ACC112 (cell line): Measurements from ENCODE around the gene WFS1.

Experiments used
- H2AFZ ChIP-seq: fragments of 200-600 bp; sonication (generic); one replicate; pipeline ENCODE4 v1.6.0; 2017; ENCODE audit warnings: antibody characterized with exemption, low read length; ENCODE audit not compliant: unreplicated experiment
- H3K27ac ChIP-seq: fragments of 200-600 bp; sonication (generic); 2 replicates; pipeline ENCODE4 v1.5.1; 2014; ENCODE audit warnings: low read depth, mild to moderate bottlenecking, antibody characterized with exemption, low read length, moderate library complexity
- H3K27me3 ChIP-seq: fragments of 200-600 bp; sonication (generic); 2 replicates; pipeline ENCODE4 v1.6.1; 2014; ENCODE audit warnings: mild to moderate bottlenecking, antibody characterized with exemption, low read length, moderate library complexity, mixed read lengths; ENCODE audit not compliant: insufficient read depth
- H3K36me3 ChIP-seq: fragments of 200-600 bp; sonication (generic); 2 replicates; pipeline ENCODE4 v1.6.1; 2016; ENCODE audit warnings: mild to moderate bottlenecking, antibody characterized with exemption, low read length, moderate library complexity, mixed read lengths; ENCODE audit not compliant: insufficient read depth
- H3K4me1 ChIP-seq: fragments of 200-600 bp; sonication (generic); one replicate; pipeline ENCODE4 v1.6.1; 2016; ENCODE audit warnings: low read length, mixed read lengths; ENCODE audit not compliant: insufficient read depth, unreplicated experiment, control insufficient read depth
- H3K4me3 ChIP-seq: fragments of 200-600 bp; sonication (generic); 2 replicates; pipeline ENCODE4 v1.5.1; 2014; ENCODE audit warnings: mild to moderate bottlenecking, low read depth, low read length
- H3K79me2 ChIP-seq: fragments of 200-600 bp; sonication (generic); one replicate; pipeline ENCODE4 v1.6.0; 2016; ENCODE audit warnings: low read length; ENCODE audit not compliant: control insufficient read depth, unreplicated experiment, insufficient read depth

WFS1 gene

DNA sequence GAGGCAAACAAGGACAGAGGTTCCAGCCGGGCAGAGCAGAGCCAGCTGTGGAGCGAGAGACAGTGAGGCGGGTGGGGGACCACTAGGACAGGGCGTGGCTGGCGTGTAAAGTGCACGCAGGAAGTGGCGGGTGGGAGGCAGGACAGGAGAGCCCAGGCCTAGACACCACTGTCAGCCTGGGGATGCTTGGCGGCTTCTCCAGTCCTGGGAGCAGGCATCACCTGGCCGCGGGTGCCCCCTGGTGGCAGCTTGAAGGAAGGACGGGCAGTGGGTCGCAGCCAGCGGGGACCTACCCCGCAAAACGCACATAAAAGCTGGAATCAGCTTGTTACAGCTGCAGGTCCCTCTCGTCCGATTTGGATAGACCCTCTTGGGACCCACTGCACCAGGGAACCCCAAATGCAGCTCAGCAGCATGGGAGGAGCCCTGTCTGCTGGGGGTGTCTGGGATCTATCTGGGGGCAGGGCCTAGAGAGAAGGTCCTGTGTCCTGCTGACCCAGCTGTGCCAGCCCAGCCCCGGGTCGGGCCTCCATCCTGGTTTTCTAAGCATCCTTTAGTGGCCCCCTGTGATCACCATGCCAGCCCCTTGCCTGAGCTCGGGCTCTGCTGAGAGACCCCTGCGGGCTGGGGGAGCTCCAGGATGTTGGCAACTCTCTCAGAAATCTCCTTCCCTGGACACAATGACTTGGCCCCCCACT is 57.7 kb downstream of the WFS1 start:
- no peaks in the 10 kb centered on the region for H3K4me1 ChIP-seq
- no peaks in the 10 kb centered on the region for H3K79me2 ChIP-seq
- no peaks in the 10 kb centered on the region for H3K36me3 ChIP-seq
- no peak overlapping the region for H3K4me3 ChIP-seq
- no peak overlapping the region for H3K27ac ChIP-seq
- no peak overlapping the region for H2AFZ ChIP-seq
- peaks cover 30% of the 10 kb centered on the region for H3K27me3 ChIP-seq

DNA sequence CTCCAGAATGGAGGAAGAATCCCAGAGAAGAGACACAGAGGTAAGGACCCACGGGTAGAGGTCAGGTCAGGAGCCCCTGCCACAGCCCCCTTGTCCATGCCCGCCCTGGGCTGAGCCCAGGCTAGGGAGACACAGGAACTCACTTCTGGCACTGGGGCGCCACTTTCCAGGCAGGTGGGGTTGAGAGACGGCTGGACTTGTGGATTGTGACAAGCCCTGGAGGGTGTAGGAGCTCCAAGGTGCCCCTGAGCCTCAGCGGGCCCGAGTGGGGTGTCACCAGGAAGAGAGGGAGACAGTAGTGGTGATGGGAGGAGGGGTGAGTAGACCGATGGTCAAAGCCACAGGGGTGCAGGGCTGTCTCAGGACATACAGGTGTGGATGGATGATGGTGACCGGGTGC is 58.9 kb downstream of the WFS1 start:
- Histone ChIP-seq H3K27me3 (peaks cover 29% of the 10 kb centered on the region; the same call in 1 of the 2 replicates), H3K4me3 (no peak overlapping the region), H3K36me3 (no peaks in the 10 kb centered on the region), H3K27ac (no peak overlapping the region), H3K4me1 (no peaks in the 10 kb centered on the region), H3K79me2 (no peaks in the 10 kb centered on the region), H2AFZ (no peak overlapping the region)

DNA sequence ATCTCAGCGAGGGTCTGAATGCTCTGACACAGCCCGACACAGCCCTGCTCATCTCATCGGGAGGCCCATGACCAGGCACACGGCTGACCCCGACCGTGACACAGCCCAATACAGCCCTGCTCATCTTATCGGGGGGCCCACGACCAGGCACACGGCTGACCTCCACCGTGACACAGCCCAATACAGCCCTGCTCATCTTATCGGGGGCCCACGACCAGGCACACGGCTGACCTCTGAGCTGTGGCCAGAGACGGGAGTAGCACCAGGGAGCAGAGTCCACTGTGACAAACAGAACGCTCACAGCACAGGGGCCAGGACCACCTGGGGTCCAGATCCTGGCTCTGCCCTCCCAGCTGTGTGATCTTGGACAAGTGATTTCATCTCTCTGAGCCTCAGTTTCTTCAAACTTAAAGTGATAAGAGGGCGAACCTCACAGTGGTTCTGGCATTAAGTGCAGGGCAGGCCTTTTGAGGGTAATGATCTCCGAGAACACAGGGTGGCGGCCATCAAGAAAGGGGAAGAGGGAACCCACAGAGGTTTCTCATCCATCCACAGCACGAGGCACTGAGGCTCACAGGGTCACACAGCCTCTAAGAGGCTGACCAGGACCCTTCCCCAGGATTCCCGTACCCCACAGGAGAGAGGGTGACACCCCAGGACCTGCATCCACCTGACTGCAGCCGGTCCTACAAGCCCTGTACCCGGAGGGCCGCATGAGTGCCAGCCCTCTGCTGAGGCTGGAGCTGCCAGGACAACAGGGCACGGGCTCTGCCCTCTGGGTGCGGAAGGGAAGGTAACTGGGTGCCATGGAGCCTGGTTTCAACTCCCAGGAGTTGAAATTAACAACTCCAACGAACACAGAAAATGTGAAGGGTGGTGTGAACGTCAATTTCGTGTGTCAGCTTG is 60.1 kb downstream of the WFS1 start:
- Histone ChIP-seq H2AFZ (no peak overlapping the region), H3K79me2 (no peaks in the 10 kb centered on the region), H3K4me3 (no peak overlapping the region), H3K4me1 (no peaks in the 10 kb centered on the region), H3K27me3 (peaks cover 36% of the 10 kb centered on the region; the same call in 1 of the 2 replicates), H3K36me3 (no peaks in the 10 kb centered on the region), H3K27ac (no peak overlapping the region)

DNA sequence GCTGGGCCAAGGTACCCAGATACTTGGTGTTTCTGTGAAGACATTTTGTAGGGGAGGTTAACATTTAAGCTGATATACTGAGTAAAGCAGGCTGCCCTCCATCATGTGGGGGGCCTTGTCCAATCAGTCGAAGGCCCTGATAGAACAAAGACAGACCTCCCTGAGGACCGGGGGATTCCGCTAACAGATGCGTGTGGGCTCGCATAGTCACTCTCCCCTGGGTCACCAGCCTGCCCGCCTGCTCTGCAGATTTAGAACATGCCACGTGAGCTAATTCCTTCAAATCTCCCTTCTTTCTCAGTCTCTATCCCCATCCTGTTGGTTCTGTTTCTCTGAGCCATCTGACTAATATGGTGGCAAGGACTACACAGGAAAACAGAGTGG is 60.7 kb downstream of the WFS1 start:
- Histone ChIP-seq H3K79me2 (no peaks in the 10 kb centered on the region), H3K36me3 (no peaks in the 10 kb centered on the region), H3K4me3 (no peak overlapping the region), H3K27me3 (peaks cover 38% of the 10 kb centered on the region), H3K4me1 (no peaks in the 10 kb centered on the region), H2AFZ (no peak overlapping the region), H3K27ac (no peak overlapping the region)

DNA sequence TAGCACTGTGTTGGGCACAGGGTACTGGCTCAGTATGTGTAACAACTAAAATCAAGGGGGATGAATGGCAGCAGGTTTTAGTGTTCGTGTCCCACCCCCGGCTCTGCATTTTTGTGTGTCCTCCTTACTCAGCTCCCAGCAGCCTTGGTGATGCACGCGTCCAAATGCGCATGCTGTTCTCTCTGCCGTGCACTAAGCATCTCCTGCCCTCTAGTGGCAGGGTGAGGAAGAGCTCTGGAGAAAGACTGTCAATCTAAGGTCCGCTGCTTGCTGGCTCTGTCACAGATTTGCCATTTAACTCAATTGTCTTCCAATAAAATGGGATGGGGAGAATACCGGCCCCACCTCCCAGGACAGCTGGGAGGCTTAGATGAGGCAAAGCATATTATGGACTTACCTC is 61.4 kb downstream of the WFS1 start:
- no peaks in the 10 kb centered on the region for H3K36me3 ChIP-seq
- H3K27ac ChIP-seq, result no peak overlapping the region
- H3K79me2 ChIP-seq, result no peaks in the 10 kb centered on the region
- H3K27me3 ChIP-seq, result peaks cover 44% of the 10 kb centered on the region
- no peaks in the 10 kb centered on the region for H3K4me1 ChIP-seq
- no peak overlapping the region for H3K4me3 ChIP-seq
- no peak overlapping the region for H2AFZ ChIP-seq

DNA sequence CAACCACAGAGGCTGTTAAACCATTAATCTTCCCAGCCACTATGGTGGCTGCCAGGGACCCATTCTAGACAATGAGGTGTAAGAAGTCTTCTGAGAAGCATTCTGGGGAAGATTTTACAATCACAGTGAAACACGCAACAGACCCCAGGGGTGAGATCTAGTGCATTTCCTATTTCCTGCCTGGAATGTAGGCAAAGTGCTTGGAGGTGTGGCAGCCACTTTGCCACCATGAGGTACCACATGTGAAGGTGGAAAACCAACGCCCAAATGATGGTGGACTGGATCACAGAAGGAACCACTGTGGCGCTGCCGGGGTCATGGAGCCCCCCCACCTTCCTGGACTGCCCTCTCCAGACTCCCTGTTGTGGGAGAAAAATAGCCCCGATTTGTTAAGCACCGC is 61.8 kb downstream of the WFS1 start:
- no peak overlapping the region for H3K27ac ChIP-seq
- no peaks in the 10 kb centered on the region for H3K36me3 ChIP-seq
- H2AFZ ChIP-seq, result no peak overlapping the region
- no peaks in the 10 kb centered on the region for H3K79me2 ChIP-seq
- H3K4me1 ChIP-seq, result no peaks in the 10 kb centered on the region
- H3K4me3 ChIP-seq, result no peak overlapping the region
- peaks cover 47% of the 10 kb centered on the region for H3K27me3 ChIP-seq

DNA sequence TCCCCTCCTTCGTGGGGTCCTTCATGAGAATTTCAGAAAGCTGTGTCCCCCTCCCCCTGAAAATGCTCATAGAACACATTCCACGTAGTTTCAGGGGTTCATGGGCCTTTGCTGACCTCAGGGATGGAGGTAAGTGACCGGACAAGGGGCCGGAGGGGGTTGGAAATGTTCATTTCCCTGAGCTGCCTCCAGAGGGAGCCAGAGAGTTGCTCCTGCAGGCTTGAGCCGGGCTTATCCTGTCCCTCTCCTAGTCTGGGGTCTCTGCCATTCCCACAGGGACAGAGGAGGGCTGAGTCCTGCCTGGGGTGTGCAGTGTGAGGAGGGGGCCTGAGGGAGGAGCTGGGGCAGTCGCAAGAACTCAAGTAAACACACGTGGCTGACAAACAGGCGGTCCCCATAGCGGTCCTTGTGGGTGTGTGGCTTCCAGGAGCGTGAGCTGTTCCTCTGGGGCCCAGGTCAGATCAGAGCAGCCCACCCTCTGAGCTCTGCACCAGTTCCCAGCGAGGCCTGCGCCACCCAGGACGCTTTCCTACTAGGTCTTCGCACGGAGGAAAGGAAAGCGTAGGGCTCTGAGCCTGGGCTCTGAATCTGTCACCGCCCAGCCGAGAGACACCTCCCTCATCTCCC is 62.5 kb downstream of the WFS1 start:
- Histone ChIP-seq H2AFZ (no peak overlapping the region), H3K36me3 (no peaks in the 10 kb centered on the region), H3K4me1 (no peaks in the 10 kb centered on the region), H3K79me2 (no peaks in the 10 kb centered on the region), H3K4me3 (no peak overlapping the region), H3K27ac (no peak overlapping the region), H3K27me3 (peaks cover 48% of the 10 kb centered on the region)

DNA sequence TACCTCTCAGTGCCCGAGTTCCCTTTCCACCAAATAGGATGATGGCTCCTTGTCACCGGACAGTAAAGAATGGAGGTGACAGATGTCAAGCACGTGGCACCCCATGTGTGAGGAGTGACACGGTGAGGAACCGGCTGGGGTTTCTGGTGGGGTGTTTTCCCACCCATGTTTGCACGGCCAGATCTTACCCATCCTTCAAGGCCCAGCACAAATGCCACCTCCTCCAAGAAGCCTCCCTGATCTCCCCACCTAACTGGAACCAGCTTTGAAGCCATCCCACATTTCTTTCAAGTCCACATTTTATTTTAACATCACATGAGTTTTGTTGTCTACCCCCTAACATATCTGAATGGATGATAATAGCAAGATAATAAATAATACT is 63.0 kb downstream of the WFS1 start:
- no peak overlapping the region for H3K4me3 ChIP-seq
- H3K79me2 ChIP-seq, result no peaks in the 10 kb centered on the region
- H3K4me1 ChIP-seq, result peaks cover 2% of the 10 kb centered on the region
- peaks cover 51% of the 10 kb centered on the region for H3K27me3 ChIP-seq
- no peaks in the 10 kb centered on the region for H3K36me3 ChIP-seq
- no peak overlapping the region for H3K27ac ChIP-seq
- no peak overlapping the region for H2AFZ ChIP-seq

DNA sequence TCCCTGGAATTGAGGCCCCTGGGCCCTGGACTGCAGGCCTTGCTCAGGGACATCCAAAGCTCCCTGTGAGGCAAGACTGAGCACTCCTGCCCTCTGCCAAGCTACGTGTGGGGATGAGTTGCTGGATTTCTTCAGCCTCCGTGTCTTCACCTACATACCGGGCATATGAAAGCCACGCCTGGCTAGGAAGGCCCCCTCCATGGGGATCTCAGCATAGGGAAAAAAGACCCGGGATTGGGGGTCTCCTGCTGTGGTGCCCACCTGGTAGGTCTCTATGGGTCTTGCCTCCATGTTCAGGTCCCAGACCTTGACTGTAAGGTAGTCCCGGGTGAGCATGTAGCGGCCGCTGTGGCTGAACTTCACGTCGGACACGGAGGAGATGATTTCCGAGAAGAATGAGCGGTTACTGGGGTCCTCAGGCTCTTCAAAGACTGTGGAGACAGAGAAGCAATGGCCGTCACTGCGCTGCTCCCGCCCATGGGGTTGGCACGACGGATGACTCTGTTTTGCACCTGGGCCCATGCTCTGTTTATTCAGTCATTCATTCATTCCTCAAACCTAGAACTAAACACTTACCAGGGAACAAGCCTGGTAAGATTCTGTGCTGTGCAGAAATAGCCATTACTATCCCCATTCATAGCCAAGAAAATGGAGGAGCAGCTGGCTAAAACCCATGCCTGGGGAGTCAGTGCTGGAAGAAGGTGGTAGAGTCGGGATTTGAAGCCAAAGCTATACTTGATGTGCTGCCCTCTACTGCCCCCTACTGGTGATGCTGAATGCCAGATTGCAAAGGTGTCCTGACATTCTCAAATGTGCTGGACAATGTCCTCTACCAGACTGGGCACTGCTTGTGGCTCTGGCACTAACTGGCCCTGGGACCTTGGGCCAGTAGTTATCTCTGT is 63.9 kb downstream of the WFS1 start:
- Histone ChIP-seq H3K4me3 (no peak overlapping the region), H2AFZ (no peak overlapping the region), H3K79me2 (no peaks in the 10 kb centered on the region), H3K27me3 (peaks cover 51% of the 10 kb centered on the region), H3K27ac (no peak overlapping the region), H3K4me1 (peaks cover 5% of the 10 kb centered on the region), H3K36me3 (no peaks in the 10 kb centered on the region)

DNA sequence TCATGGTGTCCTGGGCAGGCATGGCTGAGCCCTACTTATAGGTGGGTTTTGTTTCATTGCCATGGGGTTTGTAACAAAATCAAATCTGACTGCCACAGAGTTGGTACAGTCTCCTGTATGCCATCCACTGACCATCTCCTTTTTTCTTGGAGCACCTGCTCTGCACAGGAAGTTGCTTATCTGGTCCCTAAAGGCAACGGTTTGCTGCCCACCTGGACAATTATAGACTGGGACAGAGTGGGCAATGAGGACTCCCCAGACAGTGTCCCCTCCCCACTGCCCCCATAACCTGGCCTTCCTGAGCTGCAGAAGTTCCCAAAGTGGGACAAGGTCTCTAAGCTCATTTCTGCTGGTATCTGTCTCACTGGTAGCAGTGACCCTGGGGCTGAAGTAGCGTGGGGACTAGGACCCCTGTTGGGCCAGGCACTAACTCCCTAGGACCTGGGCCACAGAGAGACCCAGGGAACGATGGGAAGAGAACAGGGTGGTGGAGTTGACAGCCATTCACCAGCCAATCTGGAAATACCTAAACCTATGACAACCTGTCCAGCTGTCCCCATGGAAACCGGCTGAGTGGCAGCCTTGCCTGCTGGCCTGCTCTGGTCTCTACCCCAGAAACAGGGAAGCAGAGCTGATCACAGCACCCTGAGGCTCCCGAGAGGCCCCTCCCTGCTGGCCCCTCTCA is 64.7 kb downstream of the WFS1 start:
- Histone ChIP-seq H3K4me1 (peaks cover 5% of the 10 kb centered on the region), H3K27me3 (peaks cover 54% of the 10 kb centered on the region), H3K79me2 (no peaks in the 10 kb centered on the region), H2AFZ (no peak overlapping the region), H3K36me3 (no peaks in the 10 kb centered on the region), H3K4me3 (no peak overlapping the region), H3K27ac (no peak overlapping the region)
